GM18909 (cell line): ENCODE results near the gene EIF4A3.

Experiments
- ATAC-seq: cut with Tn5 transposase; IDR thresholded peaks from one replicate; pipeline ENCODE4 v1.9.1; 2021; ENCODE audit warnings: mild to moderate bottlenecking; ENCODE audit not compliant: unreplicated experiment, poor library complexity

EIF4A3 gene

GRCh38 chr17:80086616-80087015 is 60.3 kb downstream of the EIF4A3 start:
- no peak for ATAC-seq

GRCh38 chr17:80086081-80086480 is 60.8 kb downstream of the EIF4A3 start:
- no peak for ATAC-seq

- no peak for ATAC-seq
These were observed 62.2 kb downstream of the EIF4A3 start for GRCh38 chr17:80084773-80085172.
